GM23338 (cell line): ENCODE results near the gene LRRC26.

Source experiments
- EZH2 ChIP-seq: fragments of 200-600 bp; sonication (generic); IDR thresholded peaks from one replicate; pipeline ENCODE4 v1.8.0; 2017; ENCODE audit warnings: antibody characterized with exemption, mild to moderate bottlenecking, low read depth; ENCODE audit not compliant: unreplicated experiment
- EZH2phosphoT487 ChIP-seq: fragments of 200-600 bp; sonication (generic); IDR thresholded peaks from one replicate; pipeline ENCODE4 v1.8.1; 2018; ENCODE audit warnings: antibody characterized with exemption; ENCODE audit not compliant: unreplicated experiment
- POLR2AphosphoS5 ChIP-seq: IDR thresholded peaks from 2 replicates; pipeline ENCODE4 v1.6.1; 2016; ENCODE audit warnings: antibody characterized with exemption, low read depth
- STAT1 ChIP-seq: IDR thresholded peaks from one replicate; pipeline ENCODE4 v1.6.1; 2016; ENCODE audit warnings: antibody characterized with exemption; ENCODE audit not compliant: unreplicated experiment
- TF ChIP-seq, protein P1 (sequence below), 2 experiments: fragments of 200-600 bp in 1 of 2; sonication (generic) in 1 of 2; conservative IDR thresholded peaks; 2 replicates each; pipeline versions ENCODE4 v1.5.1 to v1.6.1; 2016 to 2017; ENCODE audit warnings: antibody characterized with exemption in 2 of 2, low read depth in 2 of 2, mild to moderate bottlenecking in 2 of 2, moderate library complexity in 1 of 2
- TF ChIP-seq, protein P2 (sequence below): IDR thresholded peaks from one replicate; pipeline ENCODE4 v1.6.1; 2018; ENCODE audit warnings: antibody characterized with exemption; ENCODE audit not compliant: unreplicated experiment
- TF ChIP-seq, protein P3 (sequence below): IDR thresholded peaks from 2 replicates; pipeline ENCODE4 v1.6.1; 2016; ENCODE audit warnings: antibody characterized with exemption

DNA sequence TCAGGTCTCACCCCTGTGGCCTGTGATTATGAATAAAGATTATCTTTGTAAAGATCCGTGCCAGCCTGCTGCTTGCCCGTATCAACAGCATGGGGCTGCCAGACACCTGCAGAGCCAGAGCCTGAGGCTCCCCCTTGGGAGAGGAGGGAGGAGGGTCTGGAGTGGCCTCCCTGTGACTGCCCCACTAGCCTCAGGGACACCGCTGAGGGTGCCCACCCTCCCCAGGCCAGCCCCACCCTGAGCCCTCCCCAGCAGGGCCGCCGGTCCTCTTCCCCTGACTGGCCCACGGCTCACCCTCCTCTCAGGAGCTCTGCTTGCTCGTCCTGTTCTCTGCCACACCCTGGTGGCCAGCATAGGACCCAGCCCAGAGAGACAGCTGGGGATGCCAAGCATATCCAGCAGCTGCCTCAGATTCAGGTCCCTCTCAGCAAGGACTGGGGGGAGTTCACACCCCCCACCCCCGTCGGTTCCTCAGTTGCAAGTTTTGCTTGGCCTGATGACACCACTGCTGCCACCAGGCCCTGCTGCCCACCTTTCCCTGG is 20.5 kb upstream of the LRRC26 start:
- TF ChIP-seq, protein P1, sequence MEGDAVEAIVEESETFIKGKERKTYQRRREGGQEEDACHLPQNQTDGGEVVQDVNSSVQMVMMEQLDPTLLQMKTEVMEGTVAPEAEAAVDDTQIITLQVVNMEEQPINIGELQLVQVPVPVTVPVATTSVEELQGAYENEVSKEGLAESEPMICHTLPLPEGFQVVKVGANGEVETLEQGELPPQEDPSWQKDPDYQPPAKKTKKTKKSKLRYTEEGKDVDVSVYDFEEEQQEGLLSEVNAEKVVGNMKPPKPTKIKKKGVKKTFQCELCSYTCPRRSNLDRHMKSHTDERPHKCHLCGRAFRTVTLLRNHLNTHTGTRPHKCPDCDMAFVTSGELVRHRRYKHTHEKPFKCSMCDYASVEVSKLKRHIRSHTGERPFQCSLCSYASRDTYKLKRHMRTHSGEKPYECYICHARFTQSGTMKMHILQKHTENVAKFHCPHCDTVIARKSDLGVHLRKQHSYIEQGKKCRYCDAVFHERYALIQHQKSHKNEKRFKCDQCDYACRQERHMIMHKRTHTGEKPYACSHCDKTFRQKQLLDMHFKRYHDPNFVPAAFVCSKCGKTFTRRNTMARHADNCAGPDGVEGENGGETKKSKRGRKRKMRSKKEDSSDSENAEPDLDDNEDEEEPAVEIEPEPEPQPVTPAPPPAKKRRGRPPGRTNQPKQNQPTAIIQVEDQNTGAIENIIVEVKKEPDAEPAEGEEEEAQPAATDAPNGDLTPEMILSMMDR (conservative IDR thresholded peaks at IDR 0.05; ENCODE audit: low read depth in 2 of 2): peak in 1 of 2 experiments; percentile 21; a peak in 1 of 4 replicates
- TF ChIP-seq, protein P2, sequence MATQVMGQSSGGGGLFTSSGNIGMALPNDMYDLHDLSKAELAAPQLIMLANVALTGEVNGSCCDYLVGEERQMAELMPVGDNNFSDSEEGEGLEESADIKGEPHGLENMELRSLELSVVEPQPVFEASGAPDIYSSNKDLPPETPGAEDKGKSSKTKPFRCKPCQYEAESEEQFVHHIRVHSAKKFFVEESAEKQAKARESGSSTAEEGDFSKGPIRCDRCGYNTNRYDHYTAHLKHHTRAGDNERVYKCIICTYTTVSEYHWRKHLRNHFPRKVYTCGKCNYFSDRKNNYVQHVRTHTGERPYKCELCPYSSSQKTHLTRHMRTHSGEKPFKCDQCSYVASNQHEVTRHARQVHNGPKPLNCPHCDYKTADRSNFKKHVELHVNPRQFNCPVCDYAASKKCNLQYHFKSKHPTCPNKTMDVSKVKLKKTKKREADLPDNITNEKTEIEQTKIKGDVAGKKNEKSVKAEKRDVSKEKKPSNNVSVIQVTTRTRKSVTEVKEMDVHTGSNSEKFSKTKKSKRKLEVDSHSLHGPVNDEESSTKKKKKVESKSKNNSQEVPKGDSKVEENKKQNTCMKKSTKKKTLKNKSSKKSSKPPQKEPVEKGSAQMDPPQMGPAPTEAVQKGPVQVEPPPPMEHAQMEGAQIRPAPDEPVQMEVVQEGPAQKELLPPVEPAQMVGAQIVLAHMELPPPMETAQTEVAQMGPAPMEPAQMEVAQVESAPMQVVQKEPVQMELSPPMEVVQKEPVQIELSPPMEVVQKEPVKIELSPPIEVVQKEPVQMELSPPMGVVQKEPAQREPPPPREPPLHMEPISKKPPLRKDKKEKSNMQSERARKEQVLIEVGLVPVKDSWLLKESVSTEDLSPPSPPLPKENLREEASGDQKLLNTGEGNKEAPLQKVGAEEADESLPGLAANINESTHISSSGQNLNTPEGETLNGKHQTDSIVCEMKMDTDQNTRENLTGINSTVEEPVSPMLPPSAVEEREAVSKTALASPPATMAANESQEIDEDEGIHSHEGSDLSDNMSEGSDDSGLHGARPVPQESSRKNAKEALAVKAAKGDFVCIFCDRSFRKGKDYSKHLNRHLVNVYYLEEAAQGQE: no peak
- TF ChIP-seq EZH2phosphoT487 (no peak), EZH2 (no peak), POLR2AphosphoS5 (no peak), STAT1 (no peak)
- TF ChIP-seq, protein P3, sequence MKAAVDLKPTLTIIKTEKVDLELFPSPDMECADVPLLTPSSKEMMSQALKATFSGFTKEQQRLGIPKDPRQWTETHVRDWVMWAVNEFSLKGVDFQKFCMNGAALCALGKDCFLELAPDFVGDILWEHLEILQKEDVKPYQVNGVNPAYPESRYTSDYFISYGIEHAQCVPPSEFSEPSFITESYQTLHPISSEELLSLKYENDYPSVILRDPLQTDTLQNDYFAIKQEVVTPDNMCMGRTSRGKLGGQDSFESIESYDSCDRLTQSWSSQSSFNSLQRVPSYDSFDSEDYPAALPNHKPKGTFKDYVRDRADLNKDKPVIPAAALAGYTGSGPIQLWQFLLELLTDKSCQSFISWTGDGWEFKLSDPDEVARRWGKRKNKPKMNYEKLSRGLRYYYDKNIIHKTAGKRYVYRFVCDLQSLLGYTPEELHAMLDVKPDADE: no peak
